Karpas-422 (cell line): ENCODE measurements around the gene LRRC8C. TPM values are rescaled to one million over a fixed set of nuclear protein-coding genes. Genes with fewer than 3 reads are reported as not detected.

ENCODE experiments used
- DNase-seq: peaks from one replicate; pipeline ENCODE4 v3.0.0-alpha.2; 2015
- H2AFZ ChIP-seq: fragments of 200-600 bp; sonication (generic); 2 replicates; pipeline ENCODE4 v1.6.1; 2014; ENCODE audit warnings: antibody characterized with exemption, low read length, mixed read lengths
- H3K27ac ChIP-seq: fragments of 200-600 bp; sonication (generic); 2 replicates; pipeline ENCODE4 v1.5.1; 2014; ENCODE audit warnings: mild to moderate bottlenecking, low read length, moderate library complexity
- H3K27me3 ChIP-seq: fragments of 200-600 bp; sonication (generic); 2 replicates; pipeline ENCODE4 v1.6.1; 2014; ENCODE audit warnings: low read length, mixed read lengths
- H3K36me3 ChIP-seq: fragments of 200-600 bp; sonication (generic); 2 replicates; pipeline ENCODE4 v1.6.1; 2014; ENCODE audit warnings: low read length, mixed read lengths; ENCODE audit not compliant: insufficient read depth
- H3K4me1 ChIP-seq: fragments of 200-600 bp; sonication (generic); 2 replicates; pipeline ENCODE4 v1.6.1; 2014; ENCODE audit warnings: mild to moderate bottlenecking, low read length, mixed read lengths
- H3K4me2 ChIP-seq: fragments of 200-600 bp; sonication (generic); 2 replicates; pipeline ENCODE4 v1.6.1; 2014; ENCODE audit warnings: low read length, low read depth, mild to moderate bottlenecking; ENCODE audit not compliant: poor library complexity, severe bottlenecking
- H3K4me3 ChIP-seq: fragments of 200-600 bp; sonication (generic); 2 replicates; pipeline ENCODE4 v1.5.1; 2014; ENCODE audit warnings: mild to moderate bottlenecking, antibody characterized with exemption, low read length, mixed read lengths
- H3K79me2 ChIP-seq: fragments of 200-600 bp; sonication (generic); 2 replicates; pipeline ENCODE4 v1.6.1; 2014; ENCODE audit warnings: mild to moderate bottlenecking, low read length, mixed read lengths
- H3K9ac ChIP-seq: fragments of 200-600 bp; sonication (generic); 2 replicates; pipeline ENCODE4 v1.6.0; 2014; ENCODE audit warnings: low read length
- H3K9me2 ChIP-seq: fragments of 200-600 bp; sonication (generic), shearing (Covaris generic); replicated peaks from 2 replicates; pipeline ENCODE4 v1.6.0; 2014; ENCODE audit warnings: mild to moderate bottlenecking, low read length, moderate library complexity; ENCODE audit not compliant: insufficient read depth
- H3K9me3 ChIP-seq: fragments of 300-700, 200-600 bp; sonication (generic); 2 replicates; pipeline ENCODE4 v1.6.1; 2014; ENCODE audit warnings: low read length, mixed read lengths
- H4K20me1 ChIP-seq: fragments of 200-600 bp; sonication (generic); 2 replicates; pipeline ENCODE4 v1.6.1; 2014; ENCODE audit warnings: mild to moderate bottlenecking, antibody characterized with exemption, low read length, low read depth; ENCODE audit not compliant: insufficient read depth
- total RNA-seq: library from RNA; depleted of rRNA; stranded (reverse); fragments of >200 nt; shearing (Covaris generic); gene quantifications from 2 replicates; pipeline ENCODE4 v1.2.3, GENCODE V29; 2014; ENCODE audit warnings: low replicate concordance

Gene LRRC8C
- total RNA-seq, 1 experiment from 2014 or later = 8.3 TPM

DNA sequence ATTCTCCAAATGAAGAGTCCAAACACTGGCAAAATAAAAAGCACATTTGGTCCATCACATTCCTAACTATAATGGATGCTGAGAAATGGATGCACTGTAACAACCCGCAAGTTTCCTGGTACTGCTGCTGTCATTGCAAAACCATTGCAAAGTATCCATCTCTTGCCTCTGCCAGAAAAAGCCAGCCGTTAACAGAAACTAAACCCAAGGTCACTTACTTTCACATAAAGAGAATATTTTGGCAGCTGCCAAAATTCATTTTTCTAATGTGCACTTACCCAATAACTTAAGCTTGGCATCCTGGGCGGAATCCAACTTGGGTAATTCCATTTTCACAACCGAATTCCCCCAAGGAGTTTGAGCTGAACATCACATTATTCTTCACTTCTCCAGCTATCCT, 110.9 kb downstream of the LRRC8C start:
- DNase-seq = no peak
- Histone ChIP-seq H3K9me3 (no peaks in the 10 kb centered on the region), H4K20me1 (no peaks in the 10 kb centered on the region), H3K9ac (no peak overlapping the region), H3K79me2 (no peaks in the 10 kb centered on the region), H2AFZ (no peak overlapping the region), H3K4me3 (no peak overlapping the region), H3K36me3 (no peaks in the 10 kb centered on the region), H3K27ac (no peak overlapping the region), H3K9me2 (no peaks in the 10 kb centered on the region), H3K4me2 (no peak overlapping the region), H3K27me3 (no peaks in the 10 kb centered on the region), H3K4me1 (no peaks in the 10 kb centered on the region)

DNA sequence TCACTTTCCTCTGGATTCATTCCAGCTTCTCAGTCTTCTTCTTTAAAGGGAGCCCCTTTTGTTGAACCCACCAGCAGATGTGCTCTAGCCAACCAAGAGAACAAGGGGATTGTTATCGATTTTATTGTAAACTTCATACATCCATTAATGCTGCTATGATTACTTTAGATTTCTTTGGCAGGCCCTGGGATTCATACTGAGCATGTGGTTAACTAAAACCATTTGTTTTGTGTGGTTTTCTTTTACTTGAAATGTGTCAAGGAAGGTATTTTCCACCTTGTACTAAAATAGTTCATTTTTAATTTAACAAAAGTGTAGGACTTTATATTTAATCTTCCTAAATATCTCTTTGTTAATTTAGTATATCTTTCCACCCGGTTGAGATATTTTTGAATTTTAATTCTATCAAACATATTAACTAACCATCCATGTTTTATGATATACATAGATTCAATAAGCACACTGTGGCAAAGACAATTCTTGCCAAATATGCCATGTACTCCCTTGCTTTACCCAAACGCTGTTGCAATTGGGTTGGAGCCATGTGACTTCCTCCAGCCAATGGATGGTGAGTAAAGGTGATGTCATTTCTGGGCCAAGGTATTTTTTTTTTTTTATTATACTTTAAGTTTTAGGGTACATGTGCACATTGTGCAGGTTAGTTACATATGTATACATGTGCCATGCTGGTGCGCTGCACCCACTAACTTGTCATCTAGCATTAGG, 113.7 kb downstream of the LRRC8C start:
- no peak overlapping the region for H2AFZ ChIP-seq
- H3K27me3 ChIP-seq = no peaks in the 10 kb centered on the region
- no peaks in the 10 kb centered on the region for H3K36me3 ChIP-seq
- no peak overlapping the region for H3K27ac ChIP-seq
- DNase-seq = no peak
- no peak overlapping the region for H3K4me3 ChIP-seq
- H3K79me2 ChIP-seq = no peaks in the 10 kb centered on the region
- H3K9me3 ChIP-seq = no peaks in the 10 kb centered on the region
- no peaks in the 10 kb centered on the region for H3K4me1 ChIP-seq
- H3K9ac ChIP-seq = no peak overlapping the region
- H3K9me2 ChIP-seq = no peaks in the 10 kb centered on the region
- no peak overlapping the region for H3K4me2 ChIP-seq
- H4K20me1 ChIP-seq = no peaks in the 10 kb centered on the region

DNA sequence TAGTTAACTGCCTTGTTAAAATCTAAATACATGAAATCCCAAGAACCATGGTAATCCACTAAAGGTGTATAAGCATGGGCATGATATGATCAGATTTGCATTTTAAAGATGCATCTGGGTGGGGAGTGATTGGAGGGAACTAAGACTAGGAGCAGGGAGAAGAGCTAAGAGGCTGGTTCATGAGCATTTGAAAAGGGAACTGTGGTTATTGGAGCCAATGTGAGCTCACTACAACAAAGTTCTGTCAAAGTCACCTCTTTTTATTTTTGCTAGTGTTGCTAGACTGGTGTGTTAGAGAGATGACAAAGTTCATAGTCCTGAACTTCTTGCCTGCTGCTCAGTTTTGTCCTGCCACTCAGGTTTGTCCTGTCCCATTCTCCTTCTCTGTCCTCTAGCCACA, 120.8 kb downstream of the LRRC8C start:
- Histone ChIP-seq H3K4me1 (peaks cover 10% of the 10 kb centered on the region), H3K27me3 (no peaks in the 10 kb centered on the region), H2AFZ (no peak overlapping the region), H3K9me3 (no peaks in the 10 kb centered on the region), H3K27ac (no peak overlapping the region), H3K4me3 (no peak overlapping the region), H3K9me2 (no peaks in the 10 kb centered on the region), H3K36me3 (no peaks in the 10 kb centered on the region), H3K9ac (no peak overlapping the region), H3K79me2 (no peaks in the 10 kb centered on the region), H3K4me2 (no peak overlapping the region), H4K20me1 (no peaks in the 10 kb centered on the region)
- DNase-seq = no peak

DNA sequence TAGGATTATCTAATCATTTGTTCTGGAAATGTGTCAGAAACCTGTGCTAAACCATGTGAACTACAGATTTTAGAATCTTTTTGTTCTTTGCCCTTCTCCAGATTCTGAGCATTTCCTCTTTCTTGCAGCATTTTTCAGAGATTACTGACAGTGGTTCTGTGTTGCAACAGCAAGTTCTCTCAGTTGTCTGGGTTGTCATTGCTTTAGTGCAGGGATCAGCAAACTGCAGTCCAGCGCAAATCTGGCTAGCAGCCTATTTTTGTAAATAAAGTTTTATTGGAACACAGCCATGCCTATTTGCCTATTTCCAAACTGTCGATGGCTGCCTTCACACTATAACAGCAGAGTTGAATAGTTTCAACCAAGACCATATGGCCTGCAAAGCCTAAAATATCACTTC, 121.6 kb downstream of the LRRC8C start:
- H3K4me3 ChIP-seq = no peak overlapping the region
- H4K20me1 ChIP-seq = no peaks in the 10 kb centered on the region
- no peaks in the 10 kb centered on the region for H3K36me3 ChIP-seq
- H3K9ac ChIP-seq = no peak overlapping the region
- no peak overlapping the region for H3K4me2 ChIP-seq
- H3K79me2 ChIP-seq = no peaks in the 10 kb centered on the region
- H3K27me3 ChIP-seq = no peaks in the 10 kb centered on the region
- peaks cover 10% of the 10 kb centered on the region for H3K4me1 ChIP-seq
- H2AFZ ChIP-seq = no peak overlapping the region
- no peaks in the 10 kb centered on the region for H3K9me2 ChIP-seq
- H3K27ac ChIP-seq = no peak overlapping the region
- H3K9me3 ChIP-seq = no peaks in the 10 kb centered on the region
- no peak for DNase-seq

DNA sequence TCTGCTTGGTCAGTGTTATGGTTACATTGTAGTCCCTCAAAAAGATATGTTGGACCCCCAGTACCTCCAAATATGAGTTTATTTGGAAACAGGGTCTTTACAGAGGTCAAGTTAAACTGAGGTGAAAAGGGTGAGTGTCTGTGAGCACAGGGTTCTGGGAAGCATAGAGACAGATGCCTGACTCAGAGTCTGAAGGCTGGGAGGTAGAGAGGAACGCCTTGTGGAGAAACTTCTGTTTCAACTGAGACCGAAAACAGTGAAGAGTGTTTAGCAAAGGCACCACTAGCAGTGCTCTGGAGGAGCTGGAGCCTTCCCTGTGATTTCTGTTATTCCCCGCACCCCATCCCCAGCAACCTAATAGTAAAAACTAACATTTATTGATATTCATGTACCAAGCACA, 122.7 kb downstream of the LRRC8C start:
- Histone ChIP-seq H3K27ac (no peak overlapping the region), H3K9me2 (no peaks in the 10 kb centered on the region), H3K4me1 (peaks cover 12% of the 10 kb centered on the region), H2AFZ (no peak overlapping the region), H3K36me3 (no peaks in the 10 kb centered on the region), H4K20me1 (no peaks in the 10 kb centered on the region), H3K9ac (no peak overlapping the region), H3K27me3 (no peaks in the 10 kb centered on the region), H3K9me3 (no peaks in the 10 kb centered on the region), H3K4me2 (no peak overlapping the region), H3K79me2 (no peaks in the 10 kb centered on the region), H3K4me3 (no peak overlapping the region)
- no peak for DNase-seq

DNA sequence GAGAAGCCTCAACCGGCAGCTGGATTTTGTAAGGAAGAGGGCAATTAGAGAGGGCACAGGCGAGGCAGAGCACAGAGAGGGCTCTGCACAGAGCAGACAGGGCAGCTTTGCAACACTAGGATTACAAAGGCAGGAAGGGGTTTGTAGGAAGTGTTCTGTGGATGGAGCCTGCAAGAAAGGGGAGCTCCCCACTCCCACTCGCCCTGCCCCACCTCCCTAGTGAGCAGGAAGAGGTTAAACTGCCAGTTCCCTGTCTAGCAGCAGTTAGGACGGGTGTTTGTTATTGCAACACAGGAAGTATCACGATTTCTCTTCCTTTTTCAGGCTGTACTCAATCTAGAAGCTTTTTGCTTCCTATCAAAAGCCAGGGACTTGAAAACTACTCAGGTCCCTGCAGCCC, 124.6 kb downstream of the LRRC8C start:
- Histone ChIP-seq H3K9me3 (no peaks in the 10 kb centered on the region), H3K27me3 (no peaks in the 10 kb centered on the region), H3K27ac (no peak overlapping the region), H3K9me2 (no peaks in the 10 kb centered on the region), H3K9ac (no peak overlapping the region), H3K36me3 (no peaks in the 10 kb centered on the region), H3K4me2 (no peak overlapping the region), H4K20me1 (no peaks in the 10 kb centered on the region), H3K79me2 (no peaks in the 10 kb centered on the region), H3K4me1 (peaks cover 13% of the 10 kb centered on the region), H3K4me3 (no peak overlapping the region), H2AFZ (peak overlapping the region; percentile 21; the same call in 1 of the 2 replicates)
- no peak for DNase-seq

DNA sequence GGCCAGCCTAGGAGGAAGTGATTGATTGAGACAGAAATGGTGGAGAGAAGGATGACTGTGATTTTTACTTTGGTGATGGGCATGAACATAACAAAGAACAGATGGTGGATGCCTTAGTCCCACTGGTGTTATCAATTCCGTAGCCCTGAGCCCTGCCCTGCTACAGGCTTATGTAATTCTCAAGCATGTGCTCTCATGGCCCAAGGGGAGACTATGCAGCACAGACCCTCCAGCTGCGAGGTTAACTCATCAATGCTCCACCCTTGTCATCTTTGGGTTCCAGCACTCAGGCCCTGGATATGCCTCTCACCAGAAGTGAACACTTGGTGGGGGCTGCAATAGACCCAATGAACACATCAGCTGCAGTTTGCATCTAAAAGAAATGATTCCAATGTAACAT, 125.2 kb downstream of the LRRC8C start:
- Histone ChIP-seq H2AFZ (no peak overlapping the region), H3K9me3 (no peaks in the 10 kb centered on the region), H4K20me1 (no peaks in the 10 kb centered on the region), H3K4me1 (peaks cover 14% of the 10 kb centered on the region), H3K36me3 (no peaks in the 10 kb centered on the region), H3K9ac (no peak overlapping the region), H3K27me3 (no peaks in the 10 kb centered on the region), H3K4me3 (no peak overlapping the region), H3K27ac (no peak overlapping the region), H3K4me2 (no peak overlapping the region), H3K79me2 (no peaks in the 10 kb centered on the region), H3K9me2 (no peaks in the 10 kb centered on the region)
- DNase-seq = no peak

DNA sequence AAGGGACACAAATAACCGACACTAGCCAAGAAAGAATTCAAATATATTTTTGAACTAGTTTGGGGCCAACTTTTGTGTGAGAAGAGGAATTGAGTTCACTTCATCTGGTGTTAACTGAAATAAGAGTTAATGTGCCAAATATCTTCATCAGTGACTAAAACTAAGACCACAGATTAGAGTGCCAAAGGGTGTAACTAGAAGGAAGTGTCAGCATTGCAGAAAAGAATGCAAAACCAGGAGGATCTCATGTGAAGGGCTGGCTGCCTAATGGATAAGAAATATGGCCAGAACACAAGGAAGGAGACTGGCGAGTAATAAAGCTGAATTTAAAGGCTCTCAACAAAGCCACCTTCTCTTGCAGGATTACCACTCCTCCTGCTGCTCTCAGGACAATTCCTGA, 126.1 kb downstream of the LRRC8C start:
- DNase-seq = no peak
- no peaks in the 10 kb centered on the region for H3K36me3 ChIP-seq
- H3K27me3 ChIP-seq = no peaks in the 10 kb centered on the region
- H3K9me2 ChIP-seq = no peaks in the 10 kb centered on the region
- H3K79me2 ChIP-seq = no peaks in the 10 kb centered on the region
- peaks cover 18% of the 10 kb centered on the region for H3K4me1 ChIP-seq
- no peak overlapping the region for H3K4me2 ChIP-seq
- no peak overlapping the region for H3K4me3 ChIP-seq
- H2AFZ ChIP-seq = no peak overlapping the region
- no peak overlapping the region for H3K27ac ChIP-seq
- H3K9ac ChIP-seq = no peak overlapping the region
- H4K20me1 ChIP-seq = no peaks in the 10 kb centered on the region
- H3K9me3 ChIP-seq = no peaks in the 10 kb centered on the region
